Muscle of leg (tissue), 11 donors: ENCODE results near the gene CPVL. TPM values are rescaled to one million over a fixed set of nuclear protein-coding genes. Genes with fewer than 3 reads are reported as not detected.

Experiments used
- DNase-seq: peaks from one replicate; pipeline ENCODE4 v3.0.0; 2013
- H3K27ac ChIP-seq: one replicate; pipeline ENCODE4 v1.5.1; 2013; ENCODE audit warnings: mild to moderate bottlenecking, low read length, control low read depth
- H3K27me3 ChIP-seq: one replicate; pipeline ENCODE4 v1.6.1; 2013; ENCODE audit warnings: low read length; ENCODE audit not compliant: control insufficient read depth, insufficient read depth
- H3K36me3 ChIP-seq: one replicate; pipeline ENCODE4 v1.6.1; 2013; ENCODE audit warnings: low read length; ENCODE audit not compliant: control insufficient read depth, insufficient read depth
- H3K4me1 ChIP-seq: one replicate; pipeline ENCODE4 v1.6.1; 2013; ENCODE audit warnings: low read length; ENCODE audit not compliant: control insufficient read depth, insufficient read depth
- H3K4me3 ChIP-seq: one replicate; pipeline ENCODE4 v1.5.1; 2013; ENCODE audit warnings: low read length, control low read depth
- H3K9me3 ChIP-seq: replicated peaks from 2 replicates; pipeline ENCODE4 v1.6.1; 2013; ENCODE audit warnings: low read depth, low read length; ENCODE audit not compliant: control insufficient read depth
- WGBS: methylation state at CpG from one replicate; pipeline ENCODE4 v1.1.5; 2013; ENCODE audit warnings: missing lambda C conversion rate; ENCODE audit not compliant: insufficient coverage; 5-methylcytosine and 5-hydroxymethylcytosine counted together
- polyA plus RNA-seq, 8 donors: library from polyadenylated mRNA; unstranded; fragments of 120-200 nt; gene quantifications; one replicate each; pipeline versions ENCODE4 v1.2.1 to v1.2.3, GENCODE V29; 2013; ENCODE audit warnings: inconsistent platforms in 1 of 8, low replicate concordance in 1 of 8; ENCODE audit not compliant: insufficient read length in 8 of 8, insufficient read depth in 1 of 8
- total RNA-seq: library from RNA; stranded (reverse); fragments of 120-200 nt; gene quantifications from one replicate; pipeline ENCODE4 v1.2.4, GENCODE V29; 2013

CPVL gene
- total and polyA plus RNA-seq, 9 donors: 16.8 to 45.4 (median 24.3) TPM

DNA sequence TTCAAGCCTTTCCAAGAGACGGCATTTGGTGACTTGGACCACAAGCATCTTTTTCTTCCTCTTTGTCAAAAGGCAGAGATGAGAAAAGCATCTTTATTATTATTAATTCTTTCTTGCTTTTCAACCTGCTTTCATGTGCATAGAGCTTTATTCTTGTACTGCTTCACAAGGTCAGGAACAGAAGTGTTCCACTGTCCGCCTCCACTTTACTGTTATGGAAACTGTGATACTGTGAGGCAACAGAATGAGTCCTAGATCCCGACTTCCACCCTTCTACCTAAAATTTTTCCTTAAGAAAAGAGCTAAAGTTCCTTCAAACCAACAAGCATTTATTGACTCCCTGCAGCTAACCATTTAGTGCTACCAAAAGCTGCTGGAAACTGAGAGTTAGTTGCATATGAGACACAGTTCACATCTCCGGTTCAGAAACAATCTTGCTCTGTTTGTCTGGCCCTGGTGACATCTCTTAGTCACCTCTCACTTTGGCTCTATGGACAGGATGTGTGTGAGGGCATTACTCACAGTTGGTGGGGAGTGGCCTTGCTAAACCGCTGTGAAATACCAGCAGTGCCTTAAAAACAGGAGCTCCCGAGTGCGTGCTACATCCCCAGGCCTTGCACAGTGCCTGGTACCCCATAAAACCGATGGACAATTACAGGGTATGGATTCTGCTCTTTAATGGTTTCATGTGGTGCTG, 111.1 kb downstream of the CPVL start:
- Histone ChIP-seq H3K9me3 (no peaks in the 10 kb centered on the region), H3K36me3 (no peaks in the 10 kb centered on the region), H3K27ac (no peak overlapping the region), H3K4me1 (peaks cover 3% of the 10 kb centered on the region), H3K27me3 (no peaks in the 10 kb centered on the region), H3K4me3 (no peak overlapping the region)
- DNase-seq: no peak
- no CpG with 5 or more reads among the region's 8 CpGs for WGBS

DNA sequence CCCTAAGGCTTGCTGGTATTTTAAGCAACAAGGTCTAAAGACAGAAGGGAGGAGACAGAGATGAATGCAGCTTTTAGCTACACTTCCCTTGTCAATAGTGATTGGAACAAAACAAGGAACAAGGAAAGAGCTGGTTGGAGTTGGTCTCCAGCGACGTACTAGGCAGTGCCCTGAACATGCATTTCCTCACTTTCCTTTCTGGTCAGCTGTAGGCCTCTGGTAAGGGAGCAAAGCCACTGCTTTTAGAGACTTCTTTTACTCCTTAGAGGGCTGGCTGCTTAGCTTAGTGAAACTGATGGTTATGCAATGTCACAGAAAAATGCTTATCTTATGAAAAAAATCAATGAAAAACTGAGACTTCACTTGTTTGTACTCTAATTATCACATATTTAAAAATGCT, 112.8 kb downstream of the CPVL start:
- H3K4me3 ChIP-seq: no peak overlapping the region

DNA sequence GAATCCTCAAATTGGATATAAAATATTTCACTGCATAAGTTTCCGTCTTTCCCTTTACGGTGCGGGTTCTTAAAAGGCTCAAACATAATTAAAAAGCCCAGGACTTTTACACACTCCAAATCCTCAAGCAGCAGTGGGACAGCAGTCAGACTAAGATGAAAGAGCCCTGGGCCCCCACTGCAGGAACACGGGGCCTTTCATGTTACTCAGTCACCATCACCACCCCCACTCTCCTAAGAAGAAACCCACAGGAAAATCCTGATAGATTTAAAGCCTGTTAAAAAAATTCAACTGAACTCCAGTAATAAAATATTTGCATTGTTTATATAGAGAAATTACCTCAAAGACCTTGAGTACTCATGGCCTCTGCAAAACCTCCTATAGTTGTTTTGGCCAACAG, 114.2 kb downstream of the CPVL start:
- Histone ChIP-seq H3K9me3 (peaks cover 2% of the 10 kb centered on the region), H3K27ac (no peak overlapping the region), H3K4me1 (no peaks in the 10 kb centered on the region), H3K4me3 (no peak overlapping the region), H3K36me3 (no peaks in the 10 kb centered on the region), H3K27me3 (no peaks in the 10 kb centered on the region)
- no peak for DNase-seq
- WGBS: 20% methylated on average over 1 of the region's 4 CpGs

More for the DNA sequence above, 112.8 kb downstream of the CPVL start:
- no peaks in the 10 kb centered on the region for H3K27me3 ChIP-seq
- no peaks in the 10 kb centered on the region for H3K36me3 ChIP-seq
- DNase-seq: peak; percentile 48
- WGBS: no CpG with 5 or more reads among the region's 2 CpGs
- peaks cover 3% of the 10 kb centered on the region for H3K4me1 ChIP-seq
- no peaks in the 10 kb centered on the region for H3K9me3 ChIP-seq
- H3K27ac ChIP-seq: no peak overlapping the region

DNA sequence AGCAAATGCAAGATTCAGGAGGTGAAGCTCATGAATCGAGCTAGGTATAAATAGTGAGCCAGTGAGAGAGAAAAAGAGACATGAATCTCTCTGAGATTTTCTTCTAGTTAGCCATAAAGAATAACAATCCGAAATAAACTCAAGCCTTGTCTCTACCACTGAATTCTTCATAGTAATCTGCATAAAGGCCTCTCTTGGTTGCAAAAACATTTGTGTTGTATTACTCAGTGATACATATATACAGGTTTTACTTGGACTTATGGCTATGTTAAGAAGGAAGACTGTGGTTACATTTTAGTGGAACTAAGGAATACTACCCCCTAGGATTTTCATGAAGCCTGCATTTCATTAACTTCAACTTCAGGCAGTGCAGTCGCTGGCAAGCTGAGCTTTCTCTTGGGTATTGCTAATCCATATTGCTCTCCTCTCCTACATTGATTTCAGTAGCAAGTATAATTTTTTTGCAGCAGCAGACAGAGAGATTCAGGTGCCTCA, 115.5 kb downstream of the CPVL start:
- DNase-seq: no peak
- Histone ChIP-seq H3K27ac (no peak overlapping the region), H3K4me1 (no peaks in the 10 kb centered on the region), H3K4me3 (no peak overlapping the region), H3K9me3 (peaks cover 6% of the 10 kb centered on the region), H3K27me3 (no peaks in the 10 kb centered on the region), H3K36me3 (no peaks in the 10 kb centered on the region)
- no CpG with 5 or more reads among the region's 3 CpGs for WGBS

DNA sequence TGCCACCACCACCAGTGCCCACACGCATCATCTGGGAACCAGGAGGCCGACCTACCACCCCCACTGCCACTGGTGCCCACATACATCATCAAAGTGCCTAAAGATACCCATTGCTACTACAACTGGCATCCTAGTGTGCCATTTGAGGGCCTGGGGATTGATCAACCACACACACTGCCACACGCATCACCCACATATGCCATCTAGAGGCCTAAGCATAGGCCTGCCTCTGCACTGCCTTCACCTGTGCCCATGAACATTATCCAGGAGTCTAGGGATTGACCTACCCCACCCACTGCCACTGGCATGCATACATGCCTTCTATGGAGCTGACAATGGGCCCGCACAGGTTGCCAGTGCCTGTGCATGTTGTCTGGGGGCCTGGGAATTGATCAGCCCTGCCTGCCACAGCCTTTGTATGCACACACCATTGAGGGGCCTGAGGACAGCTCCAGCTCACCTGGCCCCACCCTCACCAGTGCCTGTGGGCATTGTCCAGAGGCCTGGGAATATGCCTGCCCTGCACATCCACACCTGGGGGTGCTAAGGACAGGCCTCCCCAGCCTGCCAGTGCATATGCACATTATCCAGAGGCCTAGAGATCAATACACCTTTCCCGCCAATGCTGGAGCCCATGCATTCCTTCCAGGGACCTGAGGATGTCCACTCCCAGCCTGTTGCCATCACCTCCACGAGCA, 123.9 kb downstream of the CPVL start:
- H3K27me3 ChIP-seq: no peaks in the 10 kb centered on the region
- peaks cover 14% of the 10 kb centered on the region for H3K4me1 ChIP-seq
- 93% methylated on average over 6 of the region's 6 CpGs for WGBS
- no peak overlapping the region for H3K4me3 ChIP-seq
- no peak for DNase-seq
- no peak overlapping the region for H3K27ac ChIP-seq
- no peaks in the 10 kb centered on the region for H3K36me3 ChIP-seq
- H3K9me3 ChIP-seq: peaks cover 21% of the 10 kb centered on the region

DNA sequence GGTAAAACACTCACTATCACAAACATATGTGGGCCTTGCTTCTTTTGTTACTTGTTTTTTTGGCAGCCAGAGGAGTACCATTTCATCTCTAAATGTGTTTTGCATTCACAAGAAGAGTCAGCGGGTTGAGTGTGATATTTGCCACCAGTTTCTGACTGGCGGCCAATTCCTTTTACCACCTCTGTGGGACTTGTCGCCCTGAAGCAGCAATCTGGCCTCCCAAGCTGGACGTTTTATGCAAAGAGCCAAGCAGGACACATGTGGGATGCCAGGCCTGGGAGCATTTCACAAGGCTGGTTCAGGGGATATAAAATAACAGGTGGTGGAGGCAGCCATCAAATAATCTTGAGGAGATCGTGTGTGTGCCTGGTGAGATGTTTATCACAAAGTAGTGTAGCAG, 126.4 kb downstream of the CPVL start:
- WGBS: 56% methylated on average over 3 of the region's 5 CpGs
- peaks cover 14% of the 10 kb centered on the region for H3K4me1 ChIP-seq
- no peaks in the 10 kb centered on the region for H3K27me3 ChIP-seq
- no peak overlapping the region for H3K4me3 ChIP-seq
- no peak overlapping the region for H3K27ac ChIP-seq
- no peaks in the 10 kb centered on the region for H3K36me3 ChIP-seq
- H3K9me3 ChIP-seq: peaks cover 13% of the 10 kb centered on the region
- peak; percentile 76 for DNase-seq

DNA sequence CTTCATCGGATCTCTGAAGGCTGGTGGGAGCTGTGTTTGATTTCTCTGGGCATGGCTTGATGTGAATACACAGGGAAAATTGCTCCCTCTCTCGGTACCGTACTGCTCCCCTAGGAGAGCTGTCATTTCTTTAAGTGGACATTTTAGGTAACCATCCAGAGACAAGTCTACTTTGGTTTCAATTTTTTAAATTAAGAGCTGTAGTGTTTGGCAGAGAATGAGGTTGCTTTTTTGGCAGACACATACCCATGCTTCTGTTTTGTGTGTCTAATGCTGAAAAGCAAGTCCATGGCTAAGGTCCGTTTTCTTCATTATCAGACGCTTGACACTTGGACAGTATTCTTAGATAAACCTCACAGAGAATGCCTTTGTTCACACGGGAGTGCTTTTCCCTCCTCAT, 127.0 kb downstream of the CPVL start:
- Histone ChIP-seq H3K4me1 (peaks cover 14% of the 10 kb centered on the region), H3K36me3 (no peaks in the 10 kb centered on the region), H3K27ac (peak overlapping the region; percentile 25), H3K4me3 (no peak overlapping the region), H3K27me3 (no peaks in the 10 kb centered on the region), H3K9me3 (peaks cover 9% of the 10 kb centered on the region)
- peak; percentile 82 for DNase-seq
- WGBS: 0% methylated on average over 2 of the region's 6 CpGs

DNA sequence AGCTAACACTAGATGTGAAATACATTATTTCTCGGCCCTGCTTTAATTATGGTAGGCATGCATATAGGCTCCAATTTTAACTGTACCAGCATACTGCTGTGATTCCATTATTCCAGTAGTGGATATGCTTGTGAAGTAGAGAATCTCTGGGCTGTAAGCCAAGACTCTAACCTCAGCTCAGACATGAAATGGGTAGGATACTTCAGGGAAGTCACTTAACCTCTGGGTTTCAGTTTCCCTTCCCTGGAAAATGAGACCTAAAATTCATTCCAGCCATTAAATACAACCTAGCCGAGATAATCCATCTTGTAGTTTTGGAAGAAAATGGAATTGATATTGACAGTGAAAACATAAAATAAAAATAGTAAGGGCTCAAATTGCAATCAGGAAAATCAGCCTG, 128.6 kb downstream of the CPVL start:
- H3K9me3 ChIP-seq: peaks cover 6% of the 10 kb centered on the region
- H3K27me3 ChIP-seq: no peaks in the 10 kb centered on the region
- no peaks in the 10 kb centered on the region for H3K36me3 ChIP-seq
- peak; percentile 68 for DNase-seq
- H3K4me1 ChIP-seq: peaks cover 23% of the 10 kb centered on the region
- no peak overlapping the region for H3K27ac ChIP-seq
- no CpG with 5 or more reads among the region's 2 CpGs for WGBS
- no peak overlapping the region for H3K4me3 ChIP-seq

DNA sequence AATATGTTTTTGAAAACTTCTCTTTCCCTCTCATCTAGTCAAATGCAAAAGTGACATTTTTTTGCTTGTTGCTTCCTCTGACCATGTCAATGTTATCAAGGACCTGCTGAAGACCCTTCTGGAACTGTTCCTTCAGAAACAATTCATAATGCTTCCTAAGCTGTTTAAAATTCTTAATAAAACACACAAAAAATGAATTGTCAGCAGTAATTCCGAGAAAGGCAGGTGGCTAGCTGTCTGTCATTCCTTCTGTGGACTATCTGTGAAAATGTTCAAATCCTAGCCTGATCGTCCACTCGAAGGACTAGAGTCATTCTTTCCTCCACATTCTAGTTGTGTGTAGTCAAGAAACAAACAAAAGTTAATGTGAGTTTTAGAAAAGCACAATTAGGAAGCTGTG, 131.6 kb downstream of the CPVL start:
- Histone ChIP-seq H3K27ac (no peak overlapping the region), H3K27me3 (no peaks in the 10 kb centered on the region), H3K9me3 (no peaks in the 10 kb centered on the region), H3K4me3 (no peak overlapping the region), H3K36me3 (no peaks in the 10 kb centered on the region), H3K4me1 (peaks cover 21% of the 10 kb centered on the region)
- WGBS: no CpG with 5 or more reads among the region's 3 CpGs
- DNase-seq: no peak

DNA sequence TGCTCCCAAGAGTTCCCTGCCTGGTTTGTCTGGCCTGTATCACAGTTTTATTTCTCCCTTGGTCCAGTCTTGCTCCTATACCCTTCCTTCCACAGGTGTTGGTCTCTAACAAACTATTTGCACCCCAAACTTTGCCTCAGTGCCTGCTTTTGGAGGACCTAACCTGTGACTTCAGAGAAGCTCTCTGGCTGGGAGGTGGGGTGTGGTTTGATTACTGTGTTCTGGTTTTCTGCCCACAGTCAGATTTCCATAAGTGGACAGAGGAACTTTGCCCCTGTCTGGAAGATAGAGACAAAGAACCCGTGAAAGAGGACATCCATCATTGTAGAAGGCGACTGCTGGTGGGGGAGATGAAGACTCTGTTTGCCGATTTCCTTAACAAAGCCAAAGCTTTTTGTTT, 132.4 kb downstream of the CPVL start:
- Histone ChIP-seq H3K27ac (no peak overlapping the region), H3K27me3 (no peaks in the 10 kb centered on the region)

More for the DNA sequence above, 132.4 kb downstream of the CPVL start:
- peaks cover 13% of the 10 kb centered on the region for H3K4me1 ChIP-seq
- WGBS: 100% methylated on average over 3 of the region's 3 CpGs
- H3K4me3 ChIP-seq: no peak overlapping the region
- no peaks in the 10 kb centered on the region for H3K9me3 ChIP-seq
- no peaks in the 10 kb centered on the region for H3K36me3 ChIP-seq
- DNase-seq: no peak
